GM19025 (cell line): ENCODE results near the gene ACAD11.
A peak's percentile ranks its signal among the peaks of the same experiment; 100 is the strongest.
"Not testable (repeated sequence)": the region's sequence is repeated elsewhere in the genome, so short reads cannot be mapped to it uniquely, and the experiment has no call there.

Experiments used
- ATAC-seq: cut with Tn5 transposase; IDR thresholded peaks from one replicate; pipeline ENCODE4 v1.9.1; 2021; ENCODE audit warnings: mild to moderate bottlenecking, low read depth, moderate library complexity; ENCODE audit not compliant: unreplicated experiment

ACAD11 gene

DNA sequence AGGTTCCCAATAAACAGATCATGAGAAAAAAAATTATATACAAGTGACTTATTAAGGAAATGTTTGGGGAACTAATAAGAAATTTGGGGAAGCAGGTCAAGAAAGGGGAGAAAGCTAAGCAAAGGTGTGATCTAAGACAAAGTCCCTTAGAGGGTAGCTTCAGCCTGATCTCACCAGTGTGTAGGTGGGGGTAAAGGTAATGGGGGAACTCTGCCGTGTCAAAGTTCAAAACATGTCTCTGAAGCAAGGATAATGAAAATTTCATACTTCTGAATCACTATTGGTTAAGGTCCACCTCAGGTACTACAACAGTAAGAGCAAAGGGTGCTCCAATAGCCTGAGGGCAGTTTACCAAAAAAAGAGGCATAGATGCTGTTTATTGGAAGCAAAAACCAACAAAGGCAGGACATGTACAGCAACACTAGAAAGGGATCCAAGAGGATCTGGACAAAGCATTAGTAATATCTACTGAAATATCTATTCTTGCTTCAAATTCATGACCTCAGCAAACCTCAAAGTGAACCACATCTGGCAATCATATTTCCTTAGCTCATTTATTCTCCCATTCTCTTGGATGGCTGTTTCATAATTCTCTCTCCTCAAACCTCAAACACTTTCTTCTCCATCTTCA is 6.9 kb downstream of the ACAD11 start:
- no peak for ATAC-seq

DNA sequence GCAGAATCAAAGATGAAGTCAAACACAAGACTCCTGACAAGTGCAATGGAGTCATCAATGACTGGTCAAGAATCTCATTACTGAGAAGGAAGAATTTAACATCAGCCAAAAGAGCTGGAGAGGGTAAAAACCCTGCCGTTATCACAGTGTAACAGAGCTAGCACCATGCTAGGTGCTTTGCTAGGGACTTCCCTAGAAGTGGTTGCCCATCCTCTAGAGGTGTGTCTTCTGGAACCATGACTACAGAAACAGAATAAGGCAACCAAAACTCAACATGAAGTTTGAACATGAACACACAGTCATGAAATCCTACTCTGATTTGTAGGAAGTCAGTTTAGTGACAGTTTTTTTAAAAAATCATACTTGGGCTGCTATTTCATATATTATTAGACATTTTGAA is 9.5 kb downstream of the ACAD11 start:
- ATAC-seq = peak; percentile 46

DNA sequence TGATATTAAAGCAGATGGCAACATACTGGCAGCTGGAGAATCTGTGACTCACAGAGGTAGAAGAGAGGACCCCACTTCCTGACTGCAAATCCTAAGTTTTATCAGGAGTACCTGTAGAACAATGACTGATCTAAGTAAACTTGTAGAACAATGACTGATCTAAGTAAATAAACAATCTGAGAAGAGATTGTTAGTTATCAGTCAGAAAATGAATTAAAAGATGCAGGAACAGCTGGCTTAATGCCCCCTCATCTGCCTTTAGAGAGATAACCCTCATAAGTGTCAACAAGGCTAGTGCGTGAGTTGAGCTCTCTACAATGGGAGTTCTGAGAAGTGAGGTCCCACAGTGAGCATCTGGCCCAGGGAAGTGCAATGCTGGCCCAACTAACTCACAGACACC is 14.6 kb downstream of the ACAD11 start:
- ATAC-seq = no peak

DNA sequence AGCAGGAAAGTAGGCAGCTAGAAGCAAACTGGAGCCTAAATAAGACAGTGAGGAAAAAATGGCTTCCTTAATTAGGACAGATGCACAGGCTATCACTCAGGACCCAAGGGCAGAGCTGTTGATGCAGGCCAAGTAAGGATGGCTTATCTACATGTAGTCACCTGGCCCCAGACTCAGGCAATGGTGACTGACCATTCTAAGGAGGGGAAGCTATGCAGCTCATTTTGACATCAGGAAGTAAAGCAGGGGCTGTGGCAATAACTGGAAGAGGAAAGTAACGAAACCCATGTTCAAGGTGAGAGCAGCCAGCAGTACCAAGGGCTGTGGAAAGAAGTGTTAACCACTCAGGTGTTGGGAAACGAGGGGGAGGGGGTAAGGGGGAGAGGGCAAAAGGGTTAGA is 16.2 kb downstream of the ACAD11 start:
- no peak for ATAC-seq

DNA sequence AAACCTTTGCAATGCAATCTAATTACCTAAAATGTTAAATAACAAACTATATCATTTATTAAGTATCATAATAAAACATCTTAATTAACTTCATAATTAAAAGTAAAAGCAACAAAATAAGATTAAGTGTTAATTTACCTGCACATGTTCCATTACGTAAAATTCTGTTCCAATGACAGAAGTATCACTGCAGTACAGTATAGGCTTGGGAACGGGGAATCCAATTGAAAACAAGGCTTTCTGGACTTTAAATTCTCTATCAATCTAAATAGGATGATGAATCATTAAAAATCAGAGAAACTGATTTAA is 17.1 kb downstream of the ACAD11 start:
- ATAC-seq = no peak

DNA sequence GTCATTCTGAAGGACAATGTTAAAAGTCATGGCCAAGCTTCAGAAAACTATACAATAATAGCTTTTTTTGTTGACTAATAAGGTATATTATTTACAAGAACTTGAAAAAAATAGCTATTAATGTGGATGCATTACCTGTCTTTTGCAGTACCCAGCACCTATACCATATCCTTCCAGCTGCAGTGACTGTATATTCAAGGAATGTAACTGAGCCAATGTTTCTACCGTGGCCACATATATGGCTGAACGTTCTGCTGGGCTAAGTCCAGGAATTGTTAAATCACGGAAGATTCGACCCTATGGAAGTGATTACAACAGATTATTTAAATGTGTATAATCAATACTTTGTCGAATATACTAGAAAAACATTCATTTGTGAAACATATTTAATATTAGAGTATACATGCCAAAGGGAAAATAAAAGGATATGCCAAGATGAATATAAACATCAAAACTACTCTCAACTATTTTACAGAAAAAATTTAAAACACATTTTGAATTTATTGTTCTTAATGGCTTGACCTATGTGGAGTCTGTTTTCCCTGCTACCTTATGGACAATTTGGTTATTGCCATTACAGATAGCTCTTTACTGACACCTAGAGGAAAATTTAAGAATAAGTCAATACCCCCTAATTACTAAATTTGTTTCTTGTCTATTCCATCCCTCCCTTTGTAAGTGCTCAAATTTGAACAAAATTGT is 17.6 kb downstream of the ACAD11 start:
- no peak for ATAC-seq

DNA sequence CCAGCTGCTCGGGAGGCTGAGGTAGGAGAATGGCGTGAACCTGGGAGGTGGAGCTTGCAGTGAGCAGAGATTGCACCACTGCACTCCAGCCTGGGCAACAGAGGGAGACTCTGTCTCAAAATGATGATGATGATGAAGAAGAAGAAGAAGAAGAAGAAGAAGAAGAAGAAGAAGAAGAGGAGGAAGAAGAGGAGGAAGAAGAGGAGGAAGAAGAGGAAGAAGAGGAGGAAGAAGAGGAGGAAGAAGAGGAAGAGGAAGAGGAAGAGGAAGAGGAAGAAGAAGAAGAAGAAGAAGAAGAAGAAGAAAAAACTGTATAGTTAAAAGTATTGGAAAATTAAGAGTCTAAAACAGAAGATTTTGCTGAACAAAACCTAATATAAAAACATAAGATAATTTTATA is 18.2 kb downstream of the ACAD11 start:
- not testable (repeated sequence) for ATAC-seq

DNA sequence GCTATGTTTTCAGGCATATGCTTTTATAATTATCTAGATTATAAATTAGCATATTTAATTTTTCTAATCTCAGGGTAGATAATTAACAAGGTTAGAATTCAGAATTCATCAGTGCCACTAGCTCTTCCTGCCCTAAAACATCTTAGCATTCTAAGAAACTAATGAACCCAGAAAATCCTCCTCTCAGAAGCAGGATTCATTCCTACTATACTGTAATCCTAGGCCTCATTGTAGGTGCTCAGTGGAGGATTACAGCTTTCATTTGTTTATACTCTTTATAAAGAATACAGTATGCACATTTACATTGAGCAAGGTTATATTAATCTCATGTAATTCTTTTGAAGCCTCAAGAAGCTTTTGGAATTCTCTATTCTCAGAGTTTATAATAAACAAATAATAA is 20.9 kb downstream of the ACAD11 start:
- ATAC-seq = no peak

DNA sequence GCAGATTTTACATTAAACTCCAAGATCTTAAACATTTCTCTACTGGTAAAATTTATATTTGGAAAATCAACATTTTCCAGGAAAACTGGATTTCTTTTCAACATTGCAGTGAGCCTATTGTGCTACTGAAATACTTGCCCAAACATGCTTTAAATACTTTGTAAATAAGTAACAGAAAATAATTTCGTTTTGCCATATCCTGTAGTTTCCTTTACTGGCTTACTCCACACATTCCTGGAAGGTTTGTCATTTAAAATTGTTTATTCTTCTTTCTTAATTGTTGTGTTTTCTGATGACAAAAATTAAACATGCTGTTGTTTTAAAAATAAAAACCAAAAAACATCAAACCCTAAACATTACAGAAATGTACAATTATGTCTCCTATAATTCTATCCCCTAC is 22.0 kb downstream of the ACAD11 start:
- no peak for ATAC-seq

DNA sequence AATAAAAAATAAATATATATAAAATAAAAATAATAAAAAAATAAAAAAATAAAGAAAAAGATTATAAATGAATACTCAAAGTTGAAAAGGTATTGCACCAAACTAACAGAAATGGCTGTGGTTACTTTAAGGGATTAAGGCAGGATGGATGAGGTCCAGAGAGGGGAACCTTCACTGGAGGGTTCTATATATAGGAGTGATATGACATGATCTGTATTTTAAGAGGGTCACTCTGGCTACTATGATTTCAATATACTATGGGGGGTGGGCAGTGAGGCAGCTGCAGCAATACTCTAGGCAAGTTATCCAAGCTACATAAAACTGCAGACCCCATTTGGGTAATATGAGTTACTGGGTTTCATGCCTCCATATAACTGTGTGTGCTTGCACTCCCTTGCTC is 24.6 kb downstream of the ACAD11 start:
- no peak for ATAC-seq

DNA sequence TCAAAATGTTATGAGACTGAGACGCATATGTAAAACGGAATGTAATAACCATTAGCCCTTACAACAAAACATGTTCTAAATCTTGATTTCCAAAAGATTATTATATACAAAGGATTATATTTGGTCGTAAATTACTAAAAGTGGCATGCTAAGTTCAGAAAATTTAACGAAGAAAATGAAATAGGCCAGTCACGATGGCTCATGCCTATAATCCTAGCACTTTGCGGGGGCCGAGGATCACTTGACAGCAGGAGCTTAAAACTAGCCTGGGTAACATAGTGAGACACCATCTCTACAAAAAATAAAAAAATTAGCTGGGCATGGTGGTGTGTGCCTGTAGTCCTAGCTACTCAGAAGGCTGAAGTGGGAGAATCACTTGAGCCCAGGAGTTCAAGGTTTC is 29.0 kb downstream of the ACAD11 start:
- ATAC-seq = no peak

DNA sequence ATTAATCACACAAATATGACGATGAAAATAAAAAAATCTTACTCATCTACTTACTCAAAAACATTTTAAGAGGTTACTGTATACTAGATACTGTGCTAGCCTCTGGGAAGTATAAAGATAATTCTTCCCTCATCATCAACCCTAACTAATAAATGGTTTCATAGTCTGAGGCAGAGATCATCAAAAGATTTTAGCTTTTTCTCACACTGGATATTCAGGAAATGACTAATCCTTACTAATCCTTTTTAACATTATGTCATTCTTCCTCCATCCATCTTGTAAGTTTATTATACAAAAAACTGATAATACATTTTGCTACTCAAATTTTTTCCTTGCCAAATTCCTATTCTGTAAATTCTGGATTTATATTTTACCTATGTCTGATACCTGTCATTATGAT is 29.7 kb downstream of the ACAD11 start:
- no peak for ATAC-seq

DNA sequence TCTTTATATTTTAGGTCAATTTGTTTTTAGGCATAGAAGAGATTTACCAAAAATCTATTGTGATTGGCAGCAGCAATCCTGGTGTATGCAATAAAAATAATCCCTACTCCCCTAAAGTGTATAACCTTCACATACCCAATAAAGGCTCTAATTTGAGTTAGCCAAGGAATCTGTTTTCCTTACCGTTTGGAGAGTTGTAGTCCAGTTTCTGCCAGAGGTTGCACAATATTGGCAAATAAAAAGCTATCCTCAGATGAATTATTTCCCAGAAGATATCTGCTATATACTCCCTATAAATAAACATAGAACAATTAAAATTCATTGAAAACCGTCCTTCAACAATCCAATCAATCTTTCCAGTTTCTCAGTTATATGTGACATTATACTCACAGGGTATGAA is 31.5 kb downstream of the ACAD11 start:
- ATAC-seq = no peak

DNA sequence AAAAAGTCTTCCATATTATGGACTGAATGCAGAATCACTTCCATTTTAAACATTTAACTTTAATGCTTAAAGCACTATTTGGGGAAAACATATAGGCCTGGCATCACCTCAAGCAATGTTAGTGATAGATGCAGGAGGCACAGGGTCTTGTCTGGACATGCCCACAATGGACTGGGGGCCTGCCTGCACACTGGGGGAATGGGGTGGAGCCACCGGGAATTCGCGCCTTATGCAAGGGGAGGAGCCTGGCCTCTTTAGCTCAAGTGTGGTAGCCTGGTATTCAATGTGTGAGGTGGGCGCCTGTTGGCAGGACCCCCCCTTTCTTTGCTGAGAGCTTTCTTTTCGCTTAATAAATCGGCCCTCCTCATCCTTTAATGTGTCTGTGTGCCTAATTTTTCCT is 32.7 kb downstream of the ACAD11 start:
- ATAC-seq = no peak

DNA sequence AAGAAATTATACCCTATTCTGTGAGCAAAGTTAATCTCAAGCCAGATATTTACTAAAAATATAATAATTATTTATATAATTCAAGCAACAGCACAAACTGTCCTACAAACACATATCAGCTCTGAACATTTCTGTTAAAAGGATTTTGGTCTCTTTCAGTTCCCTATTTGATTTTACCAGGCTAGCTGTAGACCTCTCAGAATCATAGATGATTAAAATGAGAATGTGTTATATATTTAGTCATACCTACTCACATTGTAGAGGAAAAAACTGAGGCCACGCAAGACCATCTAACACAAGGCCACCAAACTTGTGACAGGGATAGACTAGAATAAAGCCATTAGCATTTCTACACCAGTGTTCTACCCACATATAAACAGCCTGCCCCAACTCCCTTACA is 34.0 kb downstream of the ACAD11 start:
- ATAC-seq = no peak

DNA sequence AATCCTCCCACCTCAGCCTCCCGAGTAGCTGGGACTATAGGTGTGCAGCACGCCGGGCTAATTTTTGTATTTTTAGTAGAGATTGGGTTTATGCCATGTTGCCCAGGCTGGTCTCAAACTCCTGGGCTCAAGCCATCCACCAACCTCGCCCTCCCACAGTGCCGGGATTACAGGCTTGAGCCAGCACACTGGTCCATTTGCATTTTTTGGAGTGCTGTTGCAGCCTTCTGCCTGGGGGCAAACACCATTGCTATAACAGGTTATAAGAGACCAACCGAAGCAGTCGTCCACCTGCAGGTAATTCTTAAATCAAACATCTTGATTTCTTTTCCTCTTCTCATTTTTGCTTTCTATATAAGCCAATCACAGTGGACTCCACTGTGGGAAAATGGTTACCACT is 34.8 kb downstream of the ACAD11 start:
- no peak for ATAC-seq

DNA sequence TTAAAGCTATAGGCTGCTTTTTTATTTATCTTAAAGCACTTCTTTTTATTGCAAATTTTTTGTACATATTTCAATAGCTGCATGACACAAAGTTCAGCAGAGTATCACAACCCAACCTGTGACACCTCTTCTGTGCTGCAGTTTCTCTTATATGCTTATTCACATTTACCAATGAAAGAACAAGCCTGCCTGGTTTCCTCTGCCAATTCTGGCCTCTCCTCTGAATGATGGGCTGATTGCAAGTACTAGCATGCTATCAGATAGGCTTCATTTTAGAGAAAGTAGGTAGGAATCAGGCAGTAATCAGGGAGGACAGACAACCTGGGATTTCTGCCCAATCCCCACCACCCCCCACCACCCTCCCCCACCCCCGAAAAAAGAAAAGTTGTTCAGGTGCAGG is 36.0 kb downstream of the ACAD11 start:
- ATAC-seq = no peak

DNA sequence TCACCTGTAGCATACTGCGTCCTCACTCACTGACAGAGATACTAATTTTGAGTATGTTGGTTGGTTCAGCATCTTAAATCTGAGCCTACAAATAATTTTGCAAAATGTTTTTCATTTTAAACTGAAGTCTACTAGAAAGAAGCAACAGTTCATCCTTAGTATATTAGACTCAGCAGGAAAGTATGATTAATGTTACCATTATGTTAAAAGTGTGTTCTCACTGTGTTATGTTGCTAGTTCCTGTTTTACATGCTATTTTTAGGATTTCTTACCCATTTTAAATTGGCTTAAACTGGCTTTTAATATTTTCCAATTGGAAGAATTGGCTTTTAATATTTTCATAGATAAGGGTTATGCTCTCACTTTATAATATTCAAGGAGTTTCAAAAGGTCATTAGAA is 36.8 kb downstream of the ACAD11 start:
- no peak for ATAC-seq

DNA sequence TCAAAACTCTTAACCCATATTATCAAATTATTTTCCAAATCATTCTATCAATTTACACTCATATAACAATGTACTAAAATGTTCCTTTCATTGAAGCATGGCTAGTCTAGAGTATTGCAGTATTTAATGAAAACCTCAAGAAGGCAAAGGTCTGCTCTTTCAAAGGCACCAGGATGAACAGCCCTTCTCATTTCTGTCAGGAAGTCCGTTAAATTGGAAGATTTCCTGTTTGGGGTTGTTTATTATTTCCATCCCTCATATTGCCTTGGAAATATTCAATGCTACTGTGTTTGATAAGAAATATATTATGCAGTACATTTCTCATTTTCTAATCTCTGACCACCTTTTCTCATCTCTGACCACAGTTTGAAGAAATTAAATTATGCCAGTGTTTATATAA is 37.5 kb downstream of the ACAD11 start:
- no peak for ATAC-seq

DNA sequence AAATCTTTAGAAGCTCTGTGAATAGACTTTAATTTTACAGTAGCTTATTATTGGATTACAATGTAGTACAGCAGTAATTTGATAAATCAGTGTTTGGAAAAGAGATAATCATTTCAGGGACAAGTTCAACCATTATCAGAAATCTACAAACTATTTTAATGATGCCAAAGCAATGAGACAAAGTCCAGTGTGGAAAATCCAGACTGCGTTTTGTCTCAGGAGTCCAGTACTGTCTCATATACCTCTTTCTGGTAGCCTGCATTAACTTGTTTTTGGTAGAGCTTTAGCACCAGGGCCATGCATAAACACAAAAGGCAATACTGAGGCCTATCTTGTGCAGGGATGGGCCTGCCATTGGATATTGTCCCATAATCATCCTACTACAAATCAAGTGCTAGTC is 42.8 kb downstream of the ACAD11 start:
- no peak for ATAC-seq

DNA sequence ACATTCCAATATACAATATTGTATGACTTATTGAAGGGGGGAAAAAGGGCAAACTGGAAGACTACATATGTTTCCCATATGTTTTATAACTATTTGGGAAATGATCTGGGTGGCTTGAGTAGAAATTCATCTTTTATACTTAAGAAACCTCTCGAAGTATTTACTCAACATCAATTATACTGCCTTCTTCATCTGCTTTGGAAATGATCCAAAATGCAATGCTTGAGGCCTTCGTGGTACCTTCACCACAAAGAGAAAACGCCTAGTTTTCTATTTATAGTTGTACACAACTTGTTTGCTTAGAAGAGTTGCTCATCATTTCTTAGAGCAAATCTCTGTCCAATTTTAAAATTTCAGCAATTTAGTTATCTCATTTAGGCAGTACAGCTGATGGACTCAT is 43.7 kb downstream of the ACAD11 start:
- no peak for ATAC-seq

DNA sequence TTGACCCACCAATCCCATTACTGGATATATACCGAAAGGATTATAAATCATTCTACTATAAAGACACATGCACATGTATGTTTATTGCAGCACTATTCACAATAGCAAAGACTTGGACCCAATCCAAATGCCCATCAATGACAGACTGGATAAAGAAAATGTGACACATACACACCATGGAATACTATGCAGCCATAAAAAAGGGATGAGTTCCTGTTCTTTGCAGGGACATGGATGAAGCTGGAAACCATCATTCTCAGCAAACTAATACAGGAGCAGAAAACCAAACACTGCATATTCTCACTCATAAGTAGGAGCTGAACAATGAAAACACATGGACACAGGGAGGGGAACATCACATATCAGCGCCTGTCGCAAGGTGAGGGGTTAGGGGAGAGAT is 44.3 kb downstream of the ACAD11 start:
- ATAC-seq = not testable (repeated sequence)

DNA sequence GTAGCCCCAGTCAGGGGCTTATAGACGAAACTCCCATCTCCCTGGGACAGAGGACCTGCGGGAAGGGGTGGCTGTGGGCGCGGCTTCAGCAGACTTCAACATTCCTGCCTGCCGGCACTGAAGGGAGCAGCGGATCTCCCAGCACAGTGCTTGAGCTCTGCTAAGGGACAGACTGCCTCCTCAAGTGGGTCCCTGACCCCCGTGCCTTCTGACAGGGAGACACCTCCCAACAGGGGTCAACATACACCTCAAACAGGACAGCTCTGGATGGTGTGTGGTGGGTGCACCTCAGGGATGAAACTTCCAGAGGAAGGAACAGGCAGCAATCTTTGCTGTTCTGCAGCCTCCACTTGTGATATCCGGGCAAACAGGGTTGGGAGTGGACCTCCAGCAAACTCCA is 53.0 kb downstream of the ACAD11 start:
- ATAC-seq = not testable (repeated sequence)
